ENCODE data around the gene DTNBP1. TPM values are rescaled to one million over a fixed set of nuclear protein-coding genes. Genes with fewer than 3 reads are reported as not detected.
"Not testable (repeated sequence)": the region's sequence is repeated elsewhere in the genome, so short reads cannot be mapped to it uniquely, and the experiment has no call there.

Gene DTNBP1
- polyA plus RNA-seq, 2 of the 4 experiments (the other 2 are of a cell fraction), result 8.4 to 8.7 TPM

- 91% methylated on average over 5 of the region's 5 CpGs for WGBS (ENCODE audit: missing lambda C conversion rate)
- FAIRE-seq (no peak), DNase-seq (ENCODE audit: low read depth in 1 of 2, low spot score in 1 of 2) (no peak), ATAC-seq (no peak)
- Histone ChIP-seq H3K4me2 (no peak overlapping the region), H3K27ac (no peak overlapping the region), H3K9me3 (no peaks in the 10 kb centered on the region), H3K4me1 (no peaks in the 10 kb centered on the region), H3K4me3 (no peak overlapping the region)
- ChIA-PET POLR2A (no interaction called here), CTCF (no interaction called here)
- TF ChIP-seq E2F6 (IDR thresholded peaks at IDR 0.05; ENCODE audit: borderline replicate concordance, low read depth) (no peak), MYC (IDR thresholded peaks at IDR 0.05; ENCODE audit: borderline replicate concordance, low read length) (no peak), ZC3H11A (IDR thresholded peaks at IDR 0.05) (no peak), EHMT2 (IDR thresholded peaks at IDR 0.05; ENCODE audit: low read depth) (no peak), HMGXB4 (CRISPR knock-in tag; IDR thresholded peaks at IDR 0.05; ENCODE audit: borderline replicate concordance) (no peak), EHF (CRISPR knock-in tag; IDR thresholded peaks at IDR 0.05) (no peak), HES2 (IDR thresholded peaks at IDR 0.05) (no peak), BHLHE40 (IDR thresholded peaks at IDR 0.05; ENCODE audit: low read depth, low read length) (no peak), ELK1 (IDR thresholded peaks at IDR 0.05; ENCODE audit: low read depth, low read length) (no peak)
These were observed 116.2 kb downstream of the DTNBP1 start for GRCh38 chr6:15546591-15546990.

- DNase-seq (ENCODE audit: low read depth in 1 of 2, low spot score in 1 of 2), result no peak
- no peaks in the 10 kb centered on the region for H3K4me1 ChIP-seq
- FAIRE-seq, result no peak
- ATAC-seq, result no peak
- no peak overlapping the region for H3K4me2 ChIP-seq
- no peaks in the 10 kb centered on the region for H3K9me3 ChIP-seq
- H3K4me3 ChIP-seq, result no peak overlapping the region
- POLR2A ChIA-PET, result no interaction called here
- WGBS (ENCODE audit: missing lambda C conversion rate), result 91% methylated on average over 4 of the region's 4 CpGs
- TF ChIP-seq SMC3 (IDR thresholded peaks at IDR 0.05) (no peak), NPAS2 (CRISPR knock-in tag; IDR thresholded peaks at IDR 0.05; ENCODE audit: borderline replicate concordance) (no peak), HOXA7 (CRISPR knock-in tag; IDR thresholded peaks at IDR 0.05) (no peak), FOSB (CRISPR knock-in tag; IDR thresholded peaks at IDR 0.05) (no peak), RAD21 (conservative IDR thresholded peaks at IDR 0.05 in 1 of 2, IDR thresholded peaks at IDR 0.05 in 1 of 2) (no peak), SREBF2 (IDR thresholded peaks at IDR 0.05) (no peak), CHD4 (IDR thresholded peaks at IDR 0.05; ENCODE audit: borderline replicate concordance) (no peak), ZFP36 (IDR thresholded peaks at IDR 0.05; ENCODE audit: borderline replicate concordance, partially characterized antibody) (no peak), USF2 (IDR thresholded peaks at IDR 0.05) (no peak), MAFK (IDR thresholded peaks at IDR 0.05; ENCODE audit: partially characterized antibody) (no peak), PHF8 (IDR thresholded peaks at IDR 0.05; ENCODE audit: borderline replicate concordance, low read depth) (no peak), RFX5 (IDR thresholded peaks at IDR 0.05) (no peak), MAX (IDR thresholded peaks at IDR 0.05) (no peak), HOXB13 (CRISPR knock-in tag; IDR thresholded peaks at IDR 0.05; ENCODE audit: low read depth) (no peak), NFE2L2 (conservative IDR thresholded peaks at IDR 0.05; ENCODE audit: low read length) (no peak), EHMT2 (IDR thresholded peaks at IDR 0.05; ENCODE audit: low read depth) (no peak), MYC (IDR thresholded peaks at IDR 0.05; ENCODE audit: borderline replicate concordance, low read length) (no peak), BHLHE40 (IDR thresholded peaks at IDR 0.05; ENCODE audit: low read depth, low read length) (no peak)
- H3K27ac ChIP-seq, result no peak overlapping the region
- CTCF ChIA-PET, result interaction anchor here (1.6 kb wide), 1 partner anchor 79 kb away, joined by 4 read pairs; no protein-coding TSS in a partner anchor
These were observed 118.4 kb downstream of the DTNBP1 start for GRCh38 chr6:15544321-15544900.

GRCh38 chr6:15543332-15543917, 119.4 kb downstream of the DTNBP1 start:
- H3K4me2 ChIP-seq; FAIRE-seq; H3K4me3 ChIP-seq; POLR2A ChIA-PET; ATAC-seq; DNase-seq (ENCODE audit: low read depth in 1 of 2, low spot score in 1 of 2); H3K4me1 ChIP-seq; H3K27ac ChIP-seq; H3K9me3 ChIP-seq: not testable (repeated sequence)
- CTCF ChIA-PET, result interaction anchor here (1.6 kb wide), 1 partner anchor 80 kb away, joined by 4 read pairs; no protein-coding TSS in a partner anchor
- WGBS (ENCODE audit: missing lambda C conversion rate), result 92% methylated on average over 5 of the region's 5 CpGs
